Astrocyte (in vitro differentiated cells and primary cell): Measurements from ENCODE around the gene TM7SF3. TPM values are rescaled to one million over a fixed set of nuclear protein-coding genes. Genes with fewer than 3 reads are reported as not detected.

ENCODE experiments used
- DNase-seq: peaks from one replicate; pipeline ENCODE4 v3.0.0-alpha.2; 2010; ENCODE audit warnings: low read depth
- FAIRE-seq: peaks from 2 replicates; lab custom pipeline; 2011; peaks lifted over from hg19 to GRCh38; lab: Jason Lieb, UNC
- H2AFZ ChIP-seq: 2 replicates; pipeline ENCODE4 v1.6.0; 2012; ENCODE audit warnings: low read depth, low read length, inconsistent platforms
- H3K27ac ChIP-seq: 2 replicates; pipeline ENCODE4 v1.5.1; 2011; ENCODE audit warnings: low read depth, low read length, inconsistent platforms
- H3K27me3 ChIP-seq: 2 replicates; pipeline ENCODE4 v1.6.0; 2011; ENCODE audit warnings: low read length, inconsistent platforms; ENCODE audit not compliant: insufficient read depth
- H3K36me3 ChIP-seq: 2 replicates; pipeline ENCODE4 v1.5.1; 2011; ENCODE audit warnings: low read length, inconsistent platforms; ENCODE audit not compliant: insufficient read depth
- H3K4me1 ChIP-seq: 2 replicates; pipeline ENCODE4 v1.5.1; 2011; ENCODE audit warnings: low read length, inconsistent platforms; ENCODE audit not compliant: insufficient read depth
- H3K4me2 ChIP-seq: 2 replicates; pipeline ENCODE4 v1.6.0; 2012; ENCODE audit warnings: low read length, inconsistent platforms
- H3K4me3 ChIP-seq: 2 replicates; pipeline ENCODE4 v1.5.1; 2011; ENCODE audit warnings: low read depth, mild to moderate bottlenecking, low read length, inconsistent platforms; ENCODE audit not compliant: insufficient read depth
- H3K79me2 ChIP-seq: 2 replicates; pipeline ENCODE4 v1.6.0; 2012; ENCODE audit warnings: mild to moderate bottlenecking, low read length, inconsistent platforms; ENCODE audit not compliant: insufficient read depth
- H3K9ac ChIP-seq: 2 replicates; pipeline ENCODE4 v1.6.0; 2012; ENCODE audit warnings: mild to moderate bottlenecking, low read length, inconsistent platforms
- H3K9me3 ChIP-seq: 2 replicates; pipeline ENCODE4 v1.5.1; 2012; ENCODE audit warnings: low read depth, mild to moderate bottlenecking, low read length, inconsistent platforms; ENCODE audit not compliant: insufficient read depth
- H4K20me1 ChIP-seq: 2 replicates; pipeline ENCODE4 v1.6.0; 2012; ENCODE audit warnings: low read length, inconsistent platforms; ENCODE audit not compliant: insufficient read depth
- H3K27ac Mint-ChIP-seq: one replicate; pipeline ENCODE4 v1.8.0; 2021; ENCODE audit warnings: mild to moderate bottlenecking, mixed read lengths; ENCODE audit not compliant: unreplicated experiment
- H3K27me3 Mint-ChIP-seq: one replicate; pipeline ENCODE4 v1.8.0; 2021; ENCODE audit warnings: low read depth, mixed read lengths; ENCODE audit not compliant: unreplicated experiment
- H3K36me3 Mint-ChIP-seq: one replicate; pipeline ENCODE4 v1.8.0; 2021; ENCODE audit warnings: low read depth, mixed read lengths; ENCODE audit not compliant: unreplicated experiment
- H3K4me1 Mint-ChIP-seq: one replicate; pipeline ENCODE4 v1.8.0; 2021; ENCODE audit warnings: low read depth, mixed read lengths; ENCODE audit not compliant: unreplicated experiment
- H3K4me3 Mint-ChIP-seq: one replicate; pipeline ENCODE4 v1.8.0; 2021; ENCODE audit warnings: mild to moderate bottlenecking, moderate library complexity, mixed read lengths; ENCODE audit not compliant: unreplicated experiment
- H3K9me3 Mint-ChIP-seq: one replicate; pipeline ENCODE4 v1.8.0; 2021; ENCODE audit warnings: mild to moderate bottlenecking, mixed read lengths; ENCODE audit not compliant: unreplicated experiment
- CTCF ChIP-seq: IDR thresholded peaks from 2 replicates; pipeline ENCODE4 v1.5.1; 2011; ENCODE audit warnings: low read depth, mild to moderate bottlenecking, inconsistent platforms, low read length, moderate library complexity; ENCODE audit not compliant: insufficient read depth
- EZH2 ChIP-seq: IDR thresholded peaks from 2 replicates; pipeline ENCODE4 v1.6.1; 2012; ENCODE audit warnings: mild to moderate bottlenecking, low read length, inconsistent platforms; ENCODE audit not compliant: insufficient read depth
- total RNA-seq: library from RNA; stranded (reverse); gene quantifications from 2 replicates; pipeline ENCODE4 v1.2.1, GENCODE V29; 2021

TM7SF3 gene
- total RNA-seq, 1 donor from 2014 or later: 104 TPM

- Histone ChIP-seq H3K4me2 (peak overlapping the region; percentile 88), H3K36me3 (no peaks in the 10 kb centered on the region), H3K27me3 (no peaks in the 10 kb centered on the region), H3K27ac (no peak overlapping the region), H3K4me1 (peaks cover 11% of the 10 kb centered on the region), H4K20me1 (peaks cover 7% of the 10 kb centered on the region), H3K9me3 (no peaks in the 10 kb centered on the region), H3K9ac (peak overlapping the region; percentile 86), H2AFZ (no peak overlapping the region), H3K4me3 (no peak overlapping the region), H3K79me2 (peaks cover 27% of the 10 kb centered on the region)
- H3K9me3 Mint-ChIP-seq: no peaks in the 10 kb centered on the region
- no peak for FAIRE-seq
- peak; percentile 18 for DNase-seq
- H3K27me3 Mint-ChIP-seq: no peaks in the 10 kb centered on the region
- H3K36me3 Mint-ChIP-seq: peaks cover 6% of the 10 kb centered on the region
- TF ChIP-seq EZH2: no peak
- TF ChIP-seq CTCF: peak; percentile 57
- peaks cover 22% of the 10 kb centered on the region for H3K4me1 Mint-ChIP-seq
- H3K27ac Mint-ChIP-seq: no peak overlapping the region
- H3K4me3 Mint-ChIP-seq: no peak overlapping the region
These were observed 1.5 kb upstream of the TM7SF3 start for GRCh38 chr12:27015730-27016076.

GRCh38 chr12:27014859-27015729 lies 910 bp upstream of the TM7SF3 start:
- no peaks in the 10 kb centered on the region for H3K27me3 Mint-ChIP-seq
- H3K27ac Mint-ChIP-seq: peak overlapping the region; percentile 59
- Histone ChIP-seq H3K4me1 (peaks cover 11% of the 10 kb centered on the region), H3K9me3 (no peaks in the 10 kb centered on the region), H4K20me1 (peaks cover 7% of the 10 kb centered on the region), H3K9ac (peak overlapping the region; percentile 86), H3K79me2 (peaks cover 33% of the 10 kb centered on the region), H3K27me3 (no peaks in the 10 kb centered on the region), H3K4me2 (peak overlapping the region; percentile 88), H3K27ac (peak overlapping the region; percentile 81), H3K36me3 (no peaks in the 10 kb centered on the region), H3K4me3 (peak overlapping the region; percentile 91), H2AFZ (peak overlapping the region; percentile 87)
- FAIRE-seq (no peak), DNase-seq (no peak)
- no peaks in the 10 kb centered on the region for H3K9me3 Mint-ChIP-seq
- H3K4me1 Mint-ChIP-seq: peaks cover 27% of the 10 kb centered on the region
- TF ChIP-seq CTCF (no peak), EZH2 (no peak)
- H3K36me3 Mint-ChIP-seq: peaks cover 7% of the 10 kb centered on the region
- H3K4me3 Mint-ChIP-seq: peak overlapping the region; percentile 74

- peaks cover 11% of the 10 kb centered on the region for H3K4me1 ChIP-seq
- Mint-ChIP-seq H3K27ac (peak overlapping the region; percentile 83), H3K36me3 (peaks cover 7% of the 10 kb centered on the region), H3K9me3 (no peaks in the 10 kb centered on the region), H3K4me3 (peak overlapping the region; percentile 99), H3K4me1 (peaks cover 30% of the 10 kb centered on the region), H3K27me3 (no peaks in the 10 kb centered on the region)
- FAIRE-seq (no peak), DNase-seq (peak; percentile 20)
- no peaks in the 10 kb centered on the region for H3K36me3 ChIP-seq
- peak overlapping the region; percentile 87 for H2AFZ ChIP-seq
- peaks cover 7% of the 10 kb centered on the region for H4K20me1 ChIP-seq
- H3K9ac ChIP-seq: peak overlapping the region; percentile 86
- H3K27me3 ChIP-seq: no peaks in the 10 kb centered on the region
- TF ChIP-seq EZH2 (no peak), CTCF (no peak)
- peak overlapping the region; percentile 24 for H3K27ac ChIP-seq
- H3K4me2 ChIP-seq: peak overlapping the region; percentile 88
- H3K4me3 ChIP-seq: peak overlapping the region; percentile 91
- H3K9me3 ChIP-seq: no peaks in the 10 kb centered on the region
- H3K79me2 ChIP-seq: peaks cover 46% of the 10 kb centered on the region
These were observed 536 bp downstream of the TM7SF3 start for GRCh38 chr12:27013611-27014084.
